Stimulated activated CD8-positive, alpha-beta memory T cell treated with anti-CD3 and anti-CD28 coated beads, Interleukin-7, amount 100 ng/mL, for 4 hours (primary cell): Measurements from ENCODE around the gene CSF3.

ENCODE experiments used
- DNase-seq, 2 donors: peaks; one replicate each; pipeline ENCODE4 v3.0.0-alpha.2; 2020; ENCODE audit warnings: low read depth in 2 of 2

CSF3 gene

DNA sequence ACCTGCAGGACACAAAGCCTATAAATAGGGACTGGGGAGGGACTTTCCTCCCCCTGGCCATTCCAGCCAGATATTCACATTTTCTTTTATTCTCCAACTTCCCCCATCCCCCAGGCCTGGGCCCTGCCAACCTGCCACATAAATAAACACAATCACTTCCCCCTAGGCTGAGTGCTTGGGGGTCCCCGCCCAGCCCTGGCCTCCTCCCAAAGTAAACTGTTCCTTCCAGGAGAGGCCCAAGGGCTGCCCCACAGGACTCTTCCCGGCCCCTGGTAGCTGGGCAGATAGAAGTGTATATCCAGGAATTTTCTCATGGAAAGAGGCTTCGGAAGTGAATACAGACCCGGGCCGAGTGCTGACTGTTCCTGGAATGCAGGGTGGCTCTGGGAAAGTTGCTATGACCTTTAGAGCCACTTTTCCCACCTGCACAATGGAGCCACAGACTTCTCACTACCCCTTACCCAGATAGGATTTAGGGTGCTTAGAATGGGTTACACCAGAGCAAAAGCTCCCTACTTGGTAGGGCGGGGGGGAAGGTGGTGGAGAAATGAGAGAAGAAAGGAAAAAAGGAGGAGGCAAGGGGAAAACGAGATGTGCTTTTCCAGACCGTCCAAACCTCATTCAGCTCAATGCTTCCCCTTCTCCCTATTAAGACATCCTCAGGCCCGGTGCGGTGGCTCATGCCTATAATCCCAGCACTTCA, 8.5 kb downstream of the CSF3 start:
- no peak for DNase-seq

DNA sequence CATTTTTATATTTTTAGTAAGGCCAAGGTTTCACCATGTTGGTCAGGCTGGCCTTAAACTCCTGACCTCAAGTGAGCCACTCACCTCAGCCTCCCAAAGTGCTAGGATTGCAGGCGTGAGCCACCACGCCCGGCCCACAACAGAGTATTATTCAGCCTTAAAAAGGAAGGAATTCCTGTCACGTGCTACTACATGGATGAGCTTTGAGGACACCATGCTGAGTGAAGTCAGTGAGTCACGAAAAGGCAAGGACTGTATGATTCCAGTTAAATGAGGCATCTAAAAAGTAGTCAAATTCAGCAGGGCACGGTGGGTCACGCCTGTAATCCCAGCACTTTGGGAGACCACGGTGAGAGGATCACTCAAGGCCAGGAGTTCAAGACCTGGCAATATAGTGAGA, 9.7 kb downstream of the CSF3 start:
- no peak for DNase-seq

DNA sequence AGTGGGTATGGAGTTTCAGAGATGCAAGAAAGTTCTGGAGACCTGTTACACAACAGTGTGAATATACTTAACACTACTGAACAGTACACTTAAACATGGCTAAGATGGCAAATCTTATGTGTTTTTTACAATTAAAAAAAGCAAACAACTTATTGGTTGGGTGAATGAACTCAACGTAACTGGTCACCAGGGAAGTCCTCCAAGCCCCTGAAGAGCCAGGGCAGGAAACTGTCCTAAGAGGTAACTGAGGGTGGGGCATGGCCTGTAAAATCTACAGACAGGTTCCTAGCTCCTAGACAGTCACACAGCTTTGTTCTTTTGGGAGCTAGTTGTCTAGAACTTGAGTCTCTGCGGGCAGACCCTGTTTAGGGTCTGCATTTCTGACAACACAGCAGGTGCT, 10.3 kb downstream of the CSF3 start:
- DNase-seq = no peak

DNA sequence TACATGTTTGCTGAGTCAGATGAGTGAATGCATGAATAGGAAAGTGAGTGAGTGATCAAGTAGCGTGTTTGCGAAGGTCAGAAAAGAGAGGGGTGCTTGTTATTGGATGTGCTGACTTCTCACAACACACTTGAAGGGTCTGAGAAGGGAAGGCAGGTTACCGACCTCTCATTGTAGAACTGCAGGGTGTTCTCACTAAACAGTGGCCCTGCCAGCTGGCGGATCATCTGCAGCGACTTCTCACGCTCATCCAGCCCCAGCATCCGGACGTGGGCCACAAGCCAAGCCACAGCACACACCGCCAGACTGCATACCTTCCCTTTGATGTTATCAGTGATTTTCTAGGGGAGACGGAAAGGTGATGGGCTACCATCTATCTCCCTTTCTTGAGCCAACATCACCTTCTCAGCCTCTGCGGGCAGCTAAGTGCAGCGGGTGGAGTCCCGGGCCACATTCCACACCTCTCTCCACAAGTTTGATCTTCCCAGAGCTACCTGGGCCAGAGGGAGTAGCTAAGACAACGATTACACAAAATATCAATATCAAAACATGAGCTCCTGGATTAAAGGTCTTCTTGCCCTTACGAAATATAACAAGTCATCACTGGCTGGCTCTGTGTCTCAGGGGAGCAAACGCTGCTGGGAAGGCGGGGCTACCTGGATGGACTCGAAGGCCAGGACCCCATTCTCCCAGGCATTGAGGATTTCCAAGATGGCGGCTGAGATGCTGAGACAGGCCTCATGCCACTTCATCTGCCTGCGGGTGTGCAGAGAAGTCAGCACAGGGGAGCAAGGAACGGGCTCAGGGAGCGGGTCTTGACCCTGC, 11.0 kb downstream of the CSF3 start:
- DNase-seq = peak in 1 of 2 donors; percentile 13

DNA sequence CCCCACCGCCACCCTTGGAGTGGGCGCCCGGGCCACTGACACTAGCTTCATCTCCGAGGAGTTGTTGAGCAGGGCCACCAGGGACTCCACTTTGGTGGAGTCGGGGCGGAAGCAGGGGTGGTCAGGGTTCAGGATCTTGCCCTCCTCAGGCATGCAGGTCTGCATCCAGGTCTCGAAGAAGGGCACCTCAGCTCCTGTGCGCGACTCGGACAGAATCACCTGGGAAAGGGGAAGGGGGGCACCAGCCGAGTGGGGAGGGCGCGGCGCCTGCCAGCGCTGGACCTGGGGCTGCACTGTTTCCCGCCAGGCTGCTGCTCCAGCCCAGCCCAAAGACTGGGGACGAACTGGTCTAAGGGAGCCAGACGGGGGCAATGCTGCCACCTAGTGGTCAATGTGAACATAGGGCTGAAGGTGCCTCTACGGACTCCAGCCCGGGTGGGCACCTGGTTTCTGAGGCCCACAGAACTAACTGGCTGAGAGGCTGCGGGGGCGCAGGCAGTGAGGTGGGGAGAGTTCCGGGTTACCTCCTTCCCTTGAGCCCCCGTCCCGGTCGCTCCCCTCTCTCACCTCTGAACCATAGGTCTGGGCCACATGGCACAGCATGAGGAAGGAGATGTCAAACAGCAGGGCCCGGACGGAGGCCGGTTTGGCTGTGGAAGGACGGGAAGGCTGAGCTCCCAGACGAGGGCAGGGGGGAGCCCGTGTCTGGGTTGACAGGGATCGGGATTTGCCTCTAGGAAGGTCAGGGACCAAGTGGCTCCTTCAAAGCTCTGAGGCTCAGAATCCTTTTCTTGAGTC, 11.8 kb downstream of the CSF3 start:
- peak; percentile 55 to 61 for DNase-seq

DNA sequence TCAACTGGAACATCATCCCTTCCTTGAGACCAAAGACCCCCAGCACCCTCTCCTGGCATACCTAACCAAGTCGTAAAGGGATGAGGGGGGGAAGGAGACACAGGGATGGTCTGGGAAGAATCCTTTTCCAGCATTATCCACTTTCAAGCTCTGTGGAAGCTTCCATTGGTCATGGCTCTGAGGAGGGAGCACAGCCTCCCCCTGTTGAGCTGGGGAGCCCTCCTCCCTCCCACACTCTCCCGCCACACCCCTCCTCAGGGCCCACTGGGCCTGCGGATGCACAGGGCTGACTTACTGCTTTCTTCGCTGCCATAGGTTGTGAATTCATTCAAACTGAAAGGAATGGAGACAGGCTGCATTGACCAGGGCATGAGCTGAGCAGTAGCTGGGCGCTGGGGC, 12.4 kb downstream of the CSF3 start:
- no peak for DNase-seq

DNA sequence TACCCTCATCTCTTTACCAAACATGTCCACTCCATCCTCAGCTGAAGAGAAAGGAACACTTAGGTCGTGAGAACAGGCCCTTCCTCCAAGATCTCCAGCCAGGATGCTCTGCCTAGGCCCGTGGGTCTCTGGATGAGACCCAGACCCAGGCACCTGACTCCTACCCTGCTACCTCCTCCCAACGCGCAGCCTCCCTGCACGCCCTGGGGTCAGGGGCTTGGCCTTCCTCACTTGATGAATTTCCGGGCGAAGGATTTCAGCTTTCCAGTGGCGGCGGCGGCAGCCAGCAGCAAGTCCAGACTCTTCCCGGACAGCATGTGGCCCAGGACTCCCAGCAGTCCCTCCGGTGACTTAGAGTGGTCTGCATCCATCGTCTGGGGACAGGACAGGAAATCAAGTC, 13.4 kb downstream of the CSF3 start:
- DNase-seq = no peak

DNA sequence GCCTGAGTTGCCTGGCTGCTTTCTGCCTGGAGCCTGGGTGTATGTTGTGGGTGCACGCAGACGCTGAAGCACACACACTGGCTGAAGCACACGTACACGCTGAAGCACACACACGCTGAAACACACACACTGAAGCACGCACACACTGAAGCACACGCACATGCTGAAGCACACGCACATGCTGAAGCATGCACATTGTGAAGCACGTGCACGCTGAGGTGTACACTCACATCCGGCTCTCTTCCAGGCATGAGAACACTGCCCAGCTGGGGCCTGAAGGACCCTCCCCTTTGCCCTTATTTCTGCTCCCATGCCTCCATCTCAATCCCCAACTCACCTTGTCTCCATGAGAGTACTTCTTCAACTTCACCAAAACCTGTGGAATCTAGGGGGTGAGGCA, 16.5 kb downstream of the CSF3 start:
- no peak for DNase-seq

DNA sequence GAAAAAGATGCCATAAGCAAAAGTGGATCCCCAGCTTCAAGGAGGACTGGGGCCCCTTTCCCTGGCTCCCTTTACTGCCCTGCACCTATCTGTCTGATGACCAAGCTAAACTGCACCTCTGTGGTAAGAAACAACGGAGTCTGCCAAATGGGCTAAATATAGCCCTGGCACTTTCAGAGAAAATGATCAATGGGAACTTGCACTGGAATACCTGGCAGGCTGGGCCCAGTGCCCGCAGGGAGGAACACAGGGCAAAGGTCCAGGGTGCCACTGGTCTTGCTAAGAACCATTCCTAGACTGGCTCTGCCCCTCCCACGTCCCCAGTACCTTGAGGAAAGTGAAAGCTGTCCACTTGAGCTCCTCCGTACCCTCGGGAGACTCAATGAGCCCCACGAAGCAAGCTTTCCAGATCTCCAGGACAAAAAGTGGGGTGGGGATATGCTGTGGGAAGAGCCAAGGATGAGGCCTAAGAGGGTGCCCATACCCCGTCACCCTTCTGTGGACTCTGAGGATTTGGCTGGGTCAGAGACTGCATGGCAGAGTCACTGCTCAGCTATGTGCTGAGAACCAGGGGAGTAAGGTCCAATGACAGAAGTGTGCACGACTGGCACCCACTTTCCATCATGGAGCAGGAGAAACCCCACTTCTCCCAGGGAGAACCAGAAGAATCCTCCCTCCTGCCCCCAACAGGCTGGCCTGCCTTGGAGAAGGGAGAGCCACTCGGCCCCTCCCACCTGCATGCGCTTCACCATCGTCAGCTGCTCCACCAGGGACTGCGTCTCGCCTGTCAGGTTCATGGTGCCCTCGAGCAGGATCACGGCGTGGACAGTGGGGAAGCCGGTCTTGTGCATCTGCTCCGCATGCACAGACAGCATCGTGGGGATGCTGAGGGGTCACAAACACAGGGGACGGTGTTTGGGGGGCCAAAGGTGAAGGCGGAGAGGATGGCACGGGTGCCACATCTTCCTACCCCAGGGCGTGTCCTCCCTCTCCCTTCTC, 17.4 kb downstream of the CSF3 start:
- DNase-seq = no peak

DNA sequence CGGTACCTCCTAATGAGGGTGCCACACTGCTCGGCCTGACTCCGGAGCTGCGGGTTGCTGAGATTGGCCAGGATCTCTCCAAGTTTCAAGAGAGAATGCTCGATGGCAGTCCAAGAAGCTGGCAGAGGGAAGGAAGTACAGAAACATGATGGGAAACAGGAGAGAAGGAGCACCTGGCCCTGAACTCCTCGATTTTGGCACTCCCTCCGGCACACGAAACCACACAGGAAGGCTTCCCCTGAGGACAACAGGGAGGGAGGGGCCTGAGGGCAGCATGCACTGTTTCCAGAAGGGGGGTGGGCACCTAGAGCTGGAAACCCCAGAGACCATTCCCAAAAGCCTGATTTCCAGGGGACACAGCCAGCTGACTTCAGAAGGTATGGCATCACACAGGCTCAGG, 18.1 kb downstream of the CSF3 start:
- DNase-seq = no peak

DNA sequence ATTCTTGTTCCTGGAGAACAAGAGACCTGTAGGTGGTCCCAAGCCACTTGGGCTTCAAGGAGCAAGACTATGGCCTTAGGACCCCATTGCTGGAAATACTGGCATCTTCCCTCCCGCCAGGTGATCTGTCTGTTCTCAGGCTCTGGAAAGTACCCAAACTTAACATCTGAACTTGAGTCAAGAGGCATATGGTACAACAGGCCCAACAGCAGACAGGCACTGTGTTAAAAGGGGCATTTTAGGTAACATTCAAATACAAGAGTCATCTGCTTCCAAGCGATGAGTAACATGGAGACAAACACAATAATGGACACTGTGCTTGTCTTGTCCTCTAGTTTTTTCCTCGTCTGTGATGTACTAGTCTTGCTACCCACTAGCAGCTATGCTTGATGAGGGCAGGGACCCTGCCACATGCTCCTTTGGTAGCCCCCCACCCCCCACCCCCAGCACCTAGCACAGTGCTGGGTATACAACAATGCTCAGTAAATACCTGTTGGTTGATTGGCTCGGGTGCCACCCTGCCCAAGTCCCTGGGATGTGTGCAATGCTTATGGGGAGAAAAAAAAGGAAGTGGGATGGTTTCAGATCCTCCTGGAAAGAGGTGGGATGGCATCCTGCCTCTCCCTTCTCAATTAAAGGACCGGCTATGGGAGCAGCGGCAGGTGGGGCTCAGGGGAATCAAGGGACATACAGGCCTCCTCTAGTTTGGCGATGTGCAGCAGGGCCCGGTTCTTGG, 19.4 kb downstream of the CSF3 start:
- DNase-seq = no peak

DNA sequence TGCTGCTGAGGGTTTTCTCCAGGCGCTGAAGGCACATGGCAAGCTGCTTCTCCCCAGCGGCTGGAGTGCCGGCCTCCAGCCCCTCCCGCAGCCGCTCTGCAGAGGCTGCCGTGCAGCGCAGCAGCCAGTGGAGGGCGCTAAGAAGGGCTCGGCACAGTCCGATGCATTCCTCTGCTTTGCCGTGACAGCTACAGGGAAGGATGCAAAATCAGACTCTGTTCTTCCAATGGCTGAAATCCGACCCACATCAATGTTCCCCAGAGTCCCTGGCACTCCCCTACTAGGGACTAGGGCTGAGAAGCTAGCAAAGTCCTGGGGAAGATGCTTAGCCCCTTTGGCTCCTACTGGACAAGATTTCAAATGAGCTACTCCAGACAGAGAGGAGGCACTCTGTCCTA, 19.9 kb downstream of the CSF3 start:
- DNase-seq = no peak

DNA sequence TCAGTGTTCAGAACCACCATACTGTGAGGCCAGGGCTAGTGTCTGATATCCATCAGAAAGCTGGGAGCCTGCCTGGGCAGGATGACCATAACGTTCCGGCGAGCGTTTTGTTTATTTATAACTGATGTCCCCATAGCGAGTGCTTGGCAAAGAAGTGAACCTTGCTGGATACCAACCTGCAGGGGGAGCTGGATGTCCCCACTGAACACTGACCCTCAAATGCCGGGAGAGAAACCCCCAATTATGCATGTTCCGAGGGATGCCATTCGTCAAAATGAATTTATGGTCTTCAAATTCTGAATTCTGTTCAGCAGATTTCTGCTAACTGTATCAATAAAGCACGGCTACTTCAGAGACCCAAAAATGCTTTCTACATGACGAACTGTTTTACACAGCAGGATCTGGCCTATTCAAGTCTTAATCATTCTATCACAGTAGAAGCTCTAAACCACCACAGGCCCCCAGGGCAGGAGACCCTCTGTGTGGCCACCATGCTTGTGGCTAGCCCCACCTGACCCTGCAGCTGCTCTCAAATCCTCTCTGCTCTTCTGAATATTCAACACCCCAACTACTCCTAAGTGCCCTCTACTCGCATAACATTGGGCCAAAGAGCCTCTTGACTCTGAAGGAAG, 23.8 kb downstream of the CSF3 start:
- no peak for DNase-seq

DNA sequence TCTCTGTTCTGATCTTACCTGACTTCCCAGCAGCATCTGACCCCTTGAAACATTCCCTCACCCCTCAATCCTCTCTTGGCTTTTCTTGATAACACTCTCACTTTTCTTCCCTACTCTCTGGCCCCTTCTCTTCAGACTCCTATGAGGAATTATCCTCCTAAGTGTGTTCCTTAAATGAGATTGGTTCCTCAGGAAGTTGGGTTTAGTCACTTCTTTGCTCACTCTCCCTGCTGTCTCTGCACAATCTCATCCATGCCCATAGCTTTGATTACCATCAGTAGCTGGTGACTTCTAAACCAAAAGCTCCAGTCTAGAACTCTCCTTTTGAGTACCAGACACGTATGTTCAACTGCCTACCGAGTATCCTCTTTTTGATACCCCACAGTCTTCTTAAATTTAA, 26.0 kb downstream of the CSF3 start:
- DNase-seq = no peak

DNA sequence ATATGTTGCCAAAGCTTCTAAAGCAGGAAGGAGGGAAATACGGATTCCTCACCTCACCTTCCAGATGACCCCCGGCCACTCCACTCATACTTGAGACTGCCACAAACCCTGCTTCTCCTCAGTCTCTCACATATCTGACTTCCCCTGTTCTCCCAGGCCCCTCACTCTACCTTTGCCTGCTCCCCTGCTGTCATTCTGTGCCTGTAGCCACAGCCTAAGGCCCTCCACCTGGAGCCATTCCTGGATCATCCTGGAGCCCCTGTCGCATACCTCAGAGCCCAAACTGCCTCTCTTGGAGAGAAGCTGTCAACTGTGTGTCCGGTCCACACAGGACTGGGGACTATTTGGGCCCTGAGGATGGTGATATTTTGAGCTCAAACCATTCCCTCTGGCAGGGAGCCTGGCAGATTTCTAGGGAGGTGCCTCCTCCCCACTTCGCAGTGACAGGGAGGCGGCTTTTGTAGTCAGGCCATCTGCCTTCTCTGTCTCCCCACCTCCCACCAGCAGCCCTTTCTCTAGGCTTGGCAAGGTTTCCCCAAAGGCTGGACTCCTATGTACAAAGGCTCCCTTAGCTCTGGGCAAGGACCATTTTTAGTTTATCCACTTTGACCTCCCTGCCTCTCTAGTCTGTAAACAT, 41.3 kb downstream of the CSF3 start:
- DNase-seq = no peak

DNA sequence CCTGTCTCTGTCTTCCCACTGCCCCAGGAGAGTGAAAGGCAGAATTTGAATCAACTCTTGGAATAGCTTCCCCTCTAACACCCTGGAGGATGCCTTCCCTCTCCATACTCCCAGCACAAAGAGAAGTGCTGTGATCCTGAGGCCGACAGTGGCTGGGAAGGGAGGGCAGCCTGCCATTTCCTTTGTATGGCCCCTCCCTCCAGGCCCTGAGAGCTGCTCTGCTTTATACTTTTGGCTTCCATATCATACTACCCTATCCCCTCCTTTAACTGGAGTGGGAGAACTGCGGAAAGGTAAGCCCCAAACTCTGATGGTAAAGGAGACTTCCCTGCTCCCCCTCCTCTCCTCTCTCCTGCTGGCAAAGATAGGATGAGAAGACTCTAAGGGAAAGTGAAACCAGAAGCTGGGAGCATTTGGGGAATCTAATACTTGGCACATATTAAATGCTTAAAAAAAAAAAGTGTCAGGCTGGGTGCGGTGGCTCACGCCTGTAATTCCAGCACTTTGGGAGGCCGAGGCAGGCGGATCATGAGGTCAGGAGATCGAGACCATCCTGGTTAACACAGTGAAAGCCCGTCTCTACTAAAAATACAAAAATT, 43.0 kb downstream of the CSF3 start:
- DNase-seq = no peak

DNA sequence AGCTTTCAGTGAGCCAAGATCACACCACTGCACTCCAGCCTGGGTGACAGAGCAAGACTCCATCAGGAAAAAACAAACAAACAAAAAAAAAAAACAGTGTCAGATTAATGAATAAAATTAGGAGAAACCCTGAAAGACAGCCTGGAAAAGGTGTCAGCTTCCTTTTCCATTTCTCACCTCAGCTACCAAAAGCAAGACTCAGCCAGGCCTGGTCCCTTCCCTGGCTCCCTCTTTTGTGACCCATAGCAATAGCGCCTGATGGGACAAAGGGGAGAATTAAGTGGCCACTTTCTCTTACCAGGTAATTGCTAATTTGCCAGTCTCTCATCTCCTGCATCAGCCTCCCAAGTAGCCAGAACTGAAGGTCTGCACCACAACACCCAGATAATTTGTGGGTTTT, 43.6 kb downstream of the CSF3 start:
- no peak for DNase-seq

DNA sequence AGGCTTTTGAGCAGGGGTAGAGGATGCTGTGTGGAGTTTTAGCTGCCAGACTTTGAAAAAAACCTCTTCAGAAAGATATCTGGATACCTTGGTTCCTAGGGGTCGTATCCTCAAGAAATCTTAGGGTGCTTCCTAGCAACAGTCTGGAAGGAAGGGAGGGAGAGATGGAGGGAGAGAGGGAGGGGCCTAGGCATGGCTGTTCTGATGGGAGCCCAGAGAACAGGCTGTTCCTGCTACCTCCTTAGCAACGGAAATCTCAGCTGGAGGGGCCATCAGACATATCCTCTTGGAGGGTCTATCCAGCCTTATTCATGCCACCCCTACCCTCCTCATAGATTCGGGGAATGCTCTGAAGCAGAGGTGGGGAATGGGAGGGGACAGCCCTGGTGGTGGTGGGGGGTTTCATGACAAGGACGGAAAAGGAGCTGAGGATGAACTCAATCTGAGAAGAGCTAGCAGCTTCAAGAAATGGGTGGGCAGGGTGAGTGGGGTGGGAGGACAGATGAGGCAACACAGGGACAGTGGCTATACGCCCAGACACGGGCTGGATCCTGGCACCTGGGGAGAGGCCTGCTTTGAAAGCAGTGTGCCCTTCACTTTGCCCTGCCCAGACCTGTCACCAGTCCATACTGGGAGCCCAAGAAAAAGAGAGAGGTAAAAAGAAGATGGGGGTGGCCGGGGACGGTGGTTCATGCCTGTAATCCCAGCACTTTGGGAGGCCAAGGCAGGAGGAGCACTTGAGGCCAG, 44.7 kb downstream of the CSF3 start:
- DNase-seq = no peak
